Globus pallidus (tissue), 1 donor: ENCODE measurements around the gene AFAP1L2.
A peak's percentile ranks its signal among the peaks of the same experiment; 100 is the strongest.

Source experiments
- DNase-seq: peaks from one replicate; pipeline ENCODE4 v3.0.0-alpha.2; 2015; ENCODE audit warnings: low spot score

AFAP1L2 gene

DNA sequence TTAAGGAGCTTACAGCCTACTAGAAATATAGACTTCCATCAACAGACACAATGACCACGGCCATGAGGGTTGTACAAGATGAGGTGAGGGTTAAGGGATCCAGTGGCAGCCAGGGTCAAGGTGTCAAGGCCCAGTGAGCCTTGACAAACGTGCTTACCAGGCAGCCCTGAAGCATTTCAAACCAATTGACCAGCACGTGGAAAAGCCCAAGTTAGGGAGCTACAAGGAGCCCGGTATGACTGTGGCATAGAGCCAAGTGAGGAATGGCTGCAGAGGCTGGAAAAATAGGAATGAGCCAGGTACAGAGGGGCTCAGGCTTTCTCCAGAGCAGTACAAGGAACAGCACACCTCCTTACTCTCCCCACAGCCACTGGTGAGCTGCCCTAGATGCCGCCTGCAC, 12.7 kb downstream of the AFAP1L2 start:
- no peak for DNase-seq

GRCh38 chr10:114389426-114389825, 14.9 kb downstream of the AFAP1L2 start:
- no peak for DNase-seq

GRCh38 chr10:114388275-114388674, 16.0 kb downstream of the AFAP1L2 start:
- no peak for DNase-seq

GRCh38 chr10:114387784-114388183, 16.5 kb downstream of the AFAP1L2 start:
- DNase-seq = no peak

DNA sequence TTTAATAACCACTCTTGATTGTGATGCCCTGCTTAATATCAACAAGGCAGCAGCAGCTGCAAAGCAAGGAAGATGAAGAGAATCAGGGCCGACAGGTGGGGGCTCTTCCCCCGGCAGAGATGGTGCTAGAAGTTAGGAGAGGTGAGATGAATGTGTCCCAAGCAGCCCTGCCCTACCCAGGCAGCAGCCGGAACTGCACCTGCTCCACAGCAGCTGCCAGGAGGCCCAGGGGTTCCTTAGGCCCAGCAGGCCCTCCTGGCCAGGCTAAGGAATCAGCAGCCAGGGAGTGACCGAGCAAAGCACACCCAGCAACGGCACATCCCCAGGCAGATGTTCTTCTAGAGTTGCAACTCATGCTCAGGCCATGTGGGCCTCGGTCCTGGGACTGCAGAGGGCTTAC, 17.9 kb downstream of the AFAP1L2 start:
- no peak for DNase-seq

DNA sequence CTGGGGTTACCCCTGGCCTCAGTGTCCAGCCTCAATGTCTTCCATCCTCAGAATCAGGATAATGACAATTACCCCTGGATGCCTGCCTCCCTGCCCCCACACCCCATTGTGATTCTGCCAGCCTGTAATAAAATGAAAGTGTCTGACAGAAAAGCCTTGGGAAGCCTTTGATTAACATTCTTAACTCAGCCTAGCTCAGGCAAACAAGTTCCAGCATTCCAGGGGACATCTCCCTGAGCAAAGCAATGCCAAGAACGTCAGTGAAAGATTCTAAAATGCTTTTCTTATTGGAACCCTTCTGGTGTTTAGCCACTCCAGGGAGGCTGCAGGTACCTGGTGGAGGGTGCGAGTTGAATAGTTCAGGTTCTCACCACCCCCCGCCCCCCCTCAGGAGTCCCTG, 18.7 kb downstream of the AFAP1L2 start:
- DNase-seq = no peak

- no peak for DNase-seq
These were observed 19.7 kb downstream of the AFAP1L2 start for GRCh38 chr10:114384601-114385000.

DNA sequence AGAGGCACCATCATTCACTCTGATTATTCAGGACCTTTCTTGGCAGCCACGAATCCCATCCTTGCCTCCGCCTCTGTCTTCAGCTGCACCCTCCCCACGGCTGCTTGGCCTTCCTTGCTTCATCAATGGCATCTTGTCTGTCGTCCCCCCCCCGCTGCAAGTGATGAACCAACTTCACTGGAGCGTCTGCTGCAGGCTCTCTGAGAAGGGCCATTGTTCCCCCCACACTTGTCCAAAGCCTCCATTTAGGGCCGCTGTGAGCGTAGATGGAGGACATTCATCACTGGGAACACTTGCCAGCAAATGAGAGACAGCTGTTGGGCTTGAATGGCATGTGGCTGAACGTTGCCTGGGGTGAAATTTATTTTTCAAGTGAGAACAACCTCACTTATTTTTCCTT, 20.1 kb downstream of the AFAP1L2 start:
- DNase-seq = peak; percentile 85

GRCh38 chr10:114380797-114381196, 23.5 kb downstream of the AFAP1L2 start:
- no peak for DNase-seq

GRCh38 chr10:114380060-114380459, 24.2 kb downstream of the AFAP1L2 start:
- DNase-seq = no peak

DNA sequence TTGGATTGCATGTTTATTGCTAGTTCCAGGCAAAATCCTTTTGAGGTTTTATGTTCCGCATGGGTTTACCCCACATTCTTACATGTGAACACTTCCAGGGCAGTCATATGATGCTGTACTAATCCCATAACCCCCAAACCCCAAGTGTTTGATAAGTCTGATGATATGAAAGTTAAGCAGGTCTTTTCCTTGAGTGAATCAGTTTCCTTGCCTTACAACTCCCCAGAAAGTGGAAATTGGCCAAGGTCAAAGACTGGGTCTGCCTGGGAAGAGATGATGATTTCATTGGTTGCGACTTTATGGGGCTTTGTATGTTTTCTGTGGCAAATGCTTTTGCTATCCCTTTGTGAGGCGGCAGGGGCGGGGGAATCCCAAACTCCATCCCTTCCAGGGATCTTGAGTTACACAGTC, 24.7 kb downstream of the AFAP1L2 start:
- DNase-seq = no peak

GRCh38 chr10:114376523-114376922, 27.8 kb downstream of the AFAP1L2 start:
- no peak for DNase-seq

DNA sequence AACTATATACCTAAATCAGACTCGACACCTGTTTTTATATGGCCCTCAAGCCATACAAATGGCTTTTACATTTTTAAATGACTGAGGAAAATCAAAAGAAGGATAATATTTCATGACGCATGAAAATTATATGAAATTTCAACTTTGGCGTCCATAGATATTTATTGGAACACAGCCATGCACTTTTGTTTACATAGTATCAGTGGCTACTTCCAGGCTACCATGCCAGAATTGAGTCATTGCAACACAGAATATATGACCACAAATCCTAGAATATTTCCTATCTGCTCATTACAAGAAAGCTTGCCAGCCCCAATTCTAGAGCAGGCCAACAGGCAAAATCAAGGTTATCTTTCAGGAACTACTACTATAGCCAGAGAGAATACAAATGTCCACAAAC, 29.3 kb downstream of the AFAP1L2 start:
- DNase-seq = no peak

- DNase-seq = peak; percentile 20
These were observed 30.1 kb downstream of the AFAP1L2 start for GRCh38 chr10:114374053-114374791.

DNA sequence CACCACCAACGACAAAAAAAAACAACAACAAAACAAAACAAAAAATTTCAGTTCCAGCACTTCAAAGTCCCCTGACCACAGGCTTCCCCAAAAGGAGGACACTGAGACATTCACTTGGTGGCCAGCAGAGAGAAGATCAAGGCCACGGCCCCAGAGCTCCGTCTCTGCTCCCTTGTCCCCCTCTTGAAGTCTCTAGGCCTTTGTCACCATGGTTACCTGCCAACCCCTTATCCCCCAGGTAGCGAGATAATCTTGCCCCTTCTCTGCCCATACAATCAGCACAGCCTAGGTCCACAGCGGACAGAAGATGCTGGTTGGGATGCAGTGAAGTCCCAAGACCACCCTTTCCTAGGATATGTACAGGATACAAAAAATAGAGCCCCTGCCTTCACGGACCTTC, 30.7 kb downstream of the AFAP1L2 start:
- DNase-seq = no peak

- DNase-seq = no peak
These were observed 31.3 kb downstream of the AFAP1L2 start for GRCh38 chr10:114372995-114373394.

DNA sequence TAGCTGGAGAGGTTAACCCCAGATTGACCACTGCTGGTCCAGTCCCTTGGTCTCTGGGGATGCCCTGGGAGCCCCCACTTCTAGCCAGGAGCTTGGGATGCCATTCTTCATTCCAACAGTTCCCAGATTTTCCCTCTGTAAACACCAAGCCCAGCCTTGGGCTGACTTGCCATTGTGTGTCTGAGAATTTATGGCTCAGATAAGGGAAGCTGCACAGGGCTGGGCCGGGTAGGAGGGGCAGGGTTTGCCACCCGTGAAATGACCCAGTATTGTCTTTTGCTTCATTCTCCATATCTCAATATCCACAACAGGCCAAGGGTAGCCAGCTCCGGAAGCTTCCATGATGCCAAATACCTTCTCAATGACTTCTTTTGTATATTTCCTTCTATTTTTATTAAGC, 32.1 kb downstream of the AFAP1L2 start:
- no peak for DNase-seq

- no peak for DNase-seq
These were observed 33.3 kb downstream of the AFAP1L2 start for GRCh38 chr10:114370966-114371365.

GRCh38 chr10:114370199-114370598, 34.1 kb downstream of the AFAP1L2 start:
- no peak for DNase-seq

DNA sequence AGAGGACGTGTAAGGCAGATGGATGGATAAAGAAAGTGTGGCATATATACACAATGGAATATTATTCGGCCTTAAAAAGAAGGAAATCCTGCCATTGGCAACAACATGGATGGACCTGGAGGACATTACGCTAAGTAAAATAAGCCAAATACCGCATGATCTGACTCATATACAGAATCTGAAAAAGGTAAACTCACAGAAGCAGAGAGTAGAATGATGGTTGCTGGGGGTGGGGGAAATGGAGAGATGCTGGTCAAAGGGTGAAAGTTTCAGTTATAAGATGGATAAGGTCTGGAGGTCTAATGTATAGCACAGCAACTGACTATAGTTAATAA, 36.3 kb downstream of the AFAP1L2 start:
- no peak for DNase-seq

DNA sequence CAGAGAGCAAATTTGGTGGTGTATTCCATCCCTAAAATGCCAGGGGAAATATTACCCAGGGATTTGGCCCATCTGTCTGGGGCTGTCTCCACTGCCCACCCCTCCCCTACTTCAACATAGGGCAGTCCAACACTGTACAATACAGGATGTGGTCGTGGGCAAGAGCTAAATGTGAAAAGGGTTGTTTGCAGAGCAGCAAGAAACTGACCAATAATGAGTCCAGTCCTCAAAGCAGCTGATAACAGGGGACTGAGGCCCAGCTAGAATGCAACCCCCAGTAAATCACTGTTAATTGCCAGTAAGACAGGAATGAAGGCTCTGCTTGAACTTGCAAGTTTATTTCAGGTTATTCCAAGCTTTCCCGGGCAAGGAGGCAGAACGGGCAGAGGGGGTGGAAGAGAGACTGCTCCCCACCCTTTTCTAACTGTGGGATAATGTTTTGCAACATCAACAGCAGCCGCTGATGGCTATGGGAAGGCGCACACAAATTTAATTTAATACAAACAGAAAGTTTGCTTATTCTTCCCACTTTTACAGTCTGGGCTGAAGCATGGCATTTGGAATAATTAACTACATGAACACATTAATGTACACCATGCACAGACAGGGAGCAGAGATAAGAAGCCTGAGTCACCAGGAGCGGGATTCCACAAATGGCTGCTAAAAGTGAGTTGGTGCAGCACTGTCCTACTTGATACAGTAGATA, 36.8 kb downstream of the AFAP1L2 start:
- no peak for DNase-seq

GRCh38 chr10:114364726-114365125, 39.6 kb downstream of the AFAP1L2 start:
- DNase-seq = no peak

DNA sequence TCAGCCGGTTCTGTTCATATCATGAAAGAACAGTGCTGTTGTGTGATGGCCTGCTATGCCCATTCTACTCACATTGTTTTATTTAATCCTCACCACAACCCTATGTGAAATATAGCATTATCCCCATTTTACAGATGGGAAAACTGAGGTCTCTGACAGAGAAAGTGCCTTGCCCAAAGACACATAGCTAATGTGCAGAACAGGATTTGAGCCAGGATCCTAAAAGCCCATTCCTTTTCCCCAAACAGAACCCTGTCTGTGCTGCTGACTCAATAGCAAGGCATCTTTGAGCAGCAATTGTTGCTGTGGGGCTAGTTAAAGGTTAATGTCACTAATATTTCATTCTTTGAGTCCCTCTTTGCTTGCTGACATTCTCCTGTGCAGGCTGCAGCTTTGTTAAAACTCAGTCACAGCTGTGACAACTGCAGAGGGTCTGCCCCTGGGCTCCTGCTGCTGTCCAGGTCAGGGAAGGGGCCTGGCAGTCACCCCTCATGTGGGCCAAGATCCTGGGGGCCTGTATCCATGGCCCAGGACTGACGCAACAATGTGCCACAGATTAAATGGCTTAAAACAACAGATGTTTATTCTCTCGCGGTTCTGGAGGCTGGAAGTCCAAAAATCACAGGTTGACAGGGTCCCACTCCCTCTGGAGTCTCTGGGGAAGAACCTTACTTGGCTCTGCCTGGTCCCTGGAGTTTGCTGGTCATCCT, 40.4 kb downstream of the AFAP1L2 start:
- no peak for DNase-seq
